ENCODE data around the gene TMOD1. TPM values are rescaled to one million over a fixed set of nuclear protein-coding genes. Genes with fewer than 3 reads are reported as not detected.
A peak's percentile ranks its signal among the peaks of the same experiment; 100 is the strongest.

Gene TMOD1
- total RNA-seq, 4 donors from 2014 or later, result 30.0 to 47.0 (median 36.0) TPM

DNA sequence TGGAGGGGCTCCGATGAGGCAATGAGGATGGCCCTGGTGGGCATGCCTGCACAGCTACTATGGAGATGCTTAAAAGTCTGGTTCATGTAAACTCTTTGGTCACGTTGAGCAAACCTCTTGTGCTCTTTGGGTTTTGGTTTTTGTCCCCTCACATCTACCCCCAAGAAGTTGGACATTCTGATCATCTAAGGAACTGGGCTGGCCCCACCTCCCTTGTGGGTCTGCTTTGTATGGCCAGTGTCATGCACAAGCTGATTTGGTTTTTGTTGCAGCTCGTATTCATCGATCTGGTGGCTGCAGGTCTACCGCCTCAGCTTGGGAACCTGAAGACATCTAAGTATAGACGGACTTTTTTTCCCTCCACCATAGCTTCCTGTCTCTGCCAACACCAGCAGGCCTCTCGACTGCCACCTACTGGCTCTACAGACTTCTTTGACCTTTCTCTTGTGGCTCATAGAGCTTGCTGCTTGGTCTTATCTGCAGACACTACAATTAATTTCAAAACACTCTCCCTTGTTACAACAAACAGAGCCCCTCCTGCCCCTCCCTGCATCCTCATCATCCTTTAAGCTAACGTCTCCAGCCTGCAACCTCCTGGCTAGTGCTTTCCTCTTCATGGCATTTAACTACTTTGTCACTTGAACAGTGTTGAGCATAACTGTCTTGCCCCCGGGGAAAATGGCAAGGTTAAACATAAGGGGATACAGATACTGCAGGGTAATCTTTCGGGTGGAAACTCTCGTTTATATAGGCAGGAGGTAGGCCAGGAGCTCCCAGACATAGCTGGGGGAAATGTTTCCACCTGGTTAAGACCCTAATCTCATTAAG lies 97.2 kb downstream of the TMOD1 start:
- TF ChIP-seq EP300 (IDR thresholded peaks at IDR 0.05) (peak in 1 of 2 donors; percentile 40), POLR2A (IDR thresholded peaks at IDR 0.05) (no peak)
- TF ChIP-seq, protein P1, sequence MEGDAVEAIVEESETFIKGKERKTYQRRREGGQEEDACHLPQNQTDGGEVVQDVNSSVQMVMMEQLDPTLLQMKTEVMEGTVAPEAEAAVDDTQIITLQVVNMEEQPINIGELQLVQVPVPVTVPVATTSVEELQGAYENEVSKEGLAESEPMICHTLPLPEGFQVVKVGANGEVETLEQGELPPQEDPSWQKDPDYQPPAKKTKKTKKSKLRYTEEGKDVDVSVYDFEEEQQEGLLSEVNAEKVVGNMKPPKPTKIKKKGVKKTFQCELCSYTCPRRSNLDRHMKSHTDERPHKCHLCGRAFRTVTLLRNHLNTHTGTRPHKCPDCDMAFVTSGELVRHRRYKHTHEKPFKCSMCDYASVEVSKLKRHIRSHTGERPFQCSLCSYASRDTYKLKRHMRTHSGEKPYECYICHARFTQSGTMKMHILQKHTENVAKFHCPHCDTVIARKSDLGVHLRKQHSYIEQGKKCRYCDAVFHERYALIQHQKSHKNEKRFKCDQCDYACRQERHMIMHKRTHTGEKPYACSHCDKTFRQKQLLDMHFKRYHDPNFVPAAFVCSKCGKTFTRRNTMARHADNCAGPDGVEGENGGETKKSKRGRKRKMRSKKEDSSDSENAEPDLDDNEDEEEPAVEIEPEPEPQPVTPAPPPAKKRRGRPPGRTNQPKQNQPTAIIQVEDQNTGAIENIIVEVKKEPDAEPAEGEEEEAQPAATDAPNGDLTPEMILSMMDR (IDR thresholded peaks at IDR 0.05), result peak; percentile 72 to 80 (median 77)
- Histone ChIP-seq H3K4me1 (peaks cover 0 to 21% (median 2%) of the 10 kb centered on the region in 4 donors), H3K27ac (peak overlapping the region in 1 of 4 donors; percentile 15), H3K27me3 (no peaks in the 10 kb centered on the region), H3K36me3 (peaks cover 0 to 50% (median 0%) of the 10 kb centered on the region in 3 donors), H3K4me3 (no peak overlapping the region), H3K9me3 (no peaks in the 10 kb centered on the region)
- whole genome bisulfite sequencing, 2 donors, result 25 to 33% methylated on average over 11 of the region's 11 CpGs
- peak; percentile 70 to 91 for DNase-seq (ENCODE audit: low spot score in 2 of 2)

DNA sequence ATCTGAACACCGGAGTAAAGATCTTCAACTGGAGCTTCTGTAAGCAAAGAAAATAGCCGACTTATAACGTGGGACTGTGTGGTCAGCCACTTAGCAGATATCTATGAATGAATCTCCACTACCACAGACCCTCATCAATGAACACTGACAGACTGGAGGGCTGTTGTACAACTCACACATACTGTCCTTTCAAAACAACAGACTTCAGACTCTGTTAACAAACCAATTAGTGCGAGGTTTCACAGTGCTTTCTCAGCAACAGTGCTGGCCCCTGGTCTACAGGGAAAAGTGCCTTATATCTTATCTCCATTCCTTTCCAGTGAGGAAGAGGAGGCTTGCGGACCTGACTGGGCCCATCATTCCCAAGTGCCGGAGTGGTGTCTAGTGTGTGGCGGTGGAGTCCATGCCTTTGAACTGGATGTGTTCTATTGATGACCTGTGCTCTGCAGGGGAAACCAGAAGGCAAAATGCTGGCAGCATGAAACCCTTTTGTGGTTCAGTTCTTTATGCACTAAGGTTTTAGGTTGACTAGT lies 97.9 kb downstream of the TMOD1 start:
- Histone ChIP-seq H3K4me1 (peaks cover 0 to 21% (median 2%) of the 10 kb centered on the region in 4 donors), H3K9me3 (no peaks in the 10 kb centered on the region), H3K27ac (peak overlapping the region in 1 of 4 donors; percentile 15), H3K27me3 (no peaks in the 10 kb centered on the region), H3K36me3 (peaks cover 0 to 57% (median 0%) of the 10 kb centered on the region in 3 donors), H3K4me3 (no peak overlapping the region)
- WGBS, 2 donors, result 77 to 84% methylated on average over 7 of the region's 7 CpGs
- DNase-seq (ENCODE audit: low spot score in 2 of 2), result no peak
- TF ChIP-seq EP300 (IDR thresholded peaks at IDR 0.05) (no peak), POLR2A (IDR thresholded peaks at IDR 0.05) (no peak)
- TF ChIP-seq, protein P1 (IDR thresholded peaks at IDR 0.05), result no peak

DNA sequence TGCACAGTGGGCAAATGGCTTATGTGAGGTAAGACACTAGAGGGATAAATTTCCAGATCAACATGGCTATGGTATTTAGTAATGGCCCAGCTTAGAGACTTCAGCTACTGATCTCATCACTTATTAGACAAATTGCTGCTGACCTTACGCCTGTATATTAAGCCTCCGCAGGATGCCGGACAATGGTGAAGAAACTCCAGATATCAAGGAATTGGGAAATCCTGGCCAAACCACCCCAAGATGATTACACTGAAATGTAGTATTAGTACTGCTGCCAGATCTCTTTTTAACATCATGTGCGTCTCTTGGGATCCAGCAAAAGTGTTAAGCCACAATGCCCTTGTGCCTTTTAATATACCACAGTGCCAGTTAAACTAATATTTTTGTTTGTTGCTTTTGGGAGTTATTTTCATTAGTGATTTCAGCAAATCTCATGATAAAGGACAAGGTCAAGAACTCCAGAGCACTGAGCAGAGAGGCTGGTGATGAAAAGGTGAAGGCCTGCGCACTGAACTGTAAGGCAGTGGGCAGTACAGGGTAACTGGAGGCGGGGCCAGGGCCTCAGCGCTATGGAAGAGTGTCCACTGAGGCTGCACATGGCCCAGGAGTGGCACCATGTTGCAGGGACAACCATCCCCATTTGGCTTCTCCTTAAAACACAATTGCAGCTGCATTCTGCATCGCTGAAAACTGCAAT lies 99.2 kb downstream of the TMOD1 start:
- H3K27me3 ChIP-seq, result no peaks in the 10 kb centered on the region
- DNase-seq (ENCODE audit: low spot score in 2 of 2), result no peak
- H3K27ac ChIP-seq, result no peak overlapping the region
- WGBS, 2 donors, result 83 to 92% methylated on average over 8 of the region's 8 CpGs
- H3K4me3 ChIP-seq, result no peak overlapping the region
- peaks cover 0 to 70% (median 7%) of the 10 kb centered on the region in 3 donors for H3K36me3 ChIP-seq
- peaks cover 0 to 21% (median 2%) of the 10 kb centered on the region in 4 donors for H3K4me1 ChIP-seq
- no peak for TF ChIP-seq POLR2A (IDR thresholded peaks at IDR 0.05)
- TF ChIP-seq EP300 (IDR thresholded peaks at IDR 0.05), result no peak
- TF ChIP-seq, protein P1 (IDR thresholded peaks at IDR 0.05), result no peak
- H3K9me3 ChIP-seq, result no peaks in the 10 kb centered on the region

DNA sequence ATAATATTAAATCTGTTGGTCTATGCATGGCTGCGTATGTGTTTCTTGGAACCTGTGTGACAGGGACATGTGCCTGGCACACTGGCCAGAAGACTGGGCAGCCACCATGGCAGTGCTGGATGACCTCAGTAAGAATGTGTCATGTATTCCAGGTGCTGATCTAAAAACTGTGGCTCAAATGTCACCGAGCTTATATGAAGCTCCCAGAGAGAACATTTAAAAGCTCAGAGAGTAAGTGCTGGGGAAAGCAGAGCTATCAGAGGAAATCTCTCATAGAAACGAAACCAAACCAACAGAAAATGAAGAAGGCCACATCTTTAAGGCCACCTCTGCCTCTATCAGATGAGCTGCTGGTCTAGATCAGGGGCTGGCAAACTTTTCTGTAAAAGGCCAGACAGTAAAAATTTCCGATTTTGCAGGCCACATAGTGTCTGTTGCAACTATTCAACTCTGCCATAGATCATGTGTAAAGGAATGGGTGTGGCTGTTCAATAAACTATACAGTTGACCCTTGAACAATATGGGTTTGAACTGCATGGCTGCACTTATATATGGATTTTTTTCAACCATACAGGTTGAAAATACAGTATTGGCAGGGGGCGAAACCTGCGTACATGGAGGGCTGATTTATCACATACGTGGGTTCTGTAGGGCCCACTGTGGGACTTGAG lies 99.9 kb downstream of the TMOD1 start:
- Histone ChIP-seq H3K4me3 (no peak overlapping the region), H3K9me3 (no peaks in the 10 kb centered on the region), H3K4me1 (peaks cover 0 to 21% (median 2%) of the 10 kb centered on the region in 4 donors), H3K27me3 (no peaks in the 10 kb centered on the region), H3K27ac (no peak overlapping the region), H3K36me3 (peaks cover 0 to 76% (median 7%) of the 10 kb centered on the region in 3 donors)
- TF ChIP-seq EP300 (IDR thresholded peaks at IDR 0.05) (no peak), POLR2A (IDR thresholded peaks at IDR 0.05) (no peak)
- TF ChIP-seq, protein P1 (IDR thresholded peaks at IDR 0.05), result no peak
- no peak for DNase-seq (ENCODE audit: low spot score in 2 of 2)
- WGBS, 2 donors, result 84 to 94% methylated on average over 7 of the region's 7 CpGs
